Endothelial cell (in vitro differentiated cells): ENCODE results near the gene TMIGD2. TPM values are rescaled to one million over a fixed set of nuclear protein-coding genes. Genes with fewer than 3 reads are reported as not detected.
A peak's percentile ranks its signal among the peaks of the same experiment; 100 is the strongest.

Source experiments
- DNase-seq: peaks from one replicate; pipeline ENCODE4 v3.0.0; 2021; ENCODE audit warnings: low spot score
- H3K27ac Mint-ChIP-seq: one replicate; pipeline ENCODE4 v1.8.0; 2021; ENCODE audit warnings: mixed read lengths, inconsistent platforms; ENCODE audit not compliant: unreplicated experiment
- H3K27me3 Mint-ChIP-seq: one replicate; pipeline ENCODE4 v1.8.0; 2021; ENCODE audit warnings: mild to moderate bottlenecking, moderate library complexity, mixed read lengths, inconsistent platforms; ENCODE audit not compliant: unreplicated experiment
- H3K36me3 Mint-ChIP-seq: one replicate; pipeline ENCODE4 v1.8.0; 2021; ENCODE audit warnings: mild to moderate bottlenecking, low read depth, mixed read lengths, inconsistent platforms; ENCODE audit not compliant: unreplicated experiment
- H3K4me1 Mint-ChIP-seq: one replicate; pipeline ENCODE4 v1.8.0; 2021; ENCODE audit warnings: mild to moderate bottlenecking, mixed read lengths, inconsistent platforms; ENCODE audit not compliant: unreplicated experiment
- H3K4me3 Mint-ChIP-seq: one replicate; pipeline ENCODE4 v1.8.0; 2021; ENCODE audit warnings: mild to moderate bottlenecking, mixed read lengths, inconsistent platforms; ENCODE audit not compliant: unreplicated experiment
- H3K9me3 Mint-ChIP-seq: one replicate; pipeline ENCODE4 v1.8.0; 2021; ENCODE audit warnings: mixed read lengths, inconsistent platforms; ENCODE audit not compliant: unreplicated experiment
- CTCF ChIP-seq: fragments of 200-600 bp; sonication (generic); IDR thresholded peaks from one replicate; pipeline ENCODE4 v1.5.0; 2021; ENCODE audit warnings: antibody characterized with exemption; ENCODE audit not compliant: unreplicated experiment
- total RNA-seq: library from RNA; stranded (reverse); fragmentation: NEBNext Ultra II Directional; extraction: Animal tissue kit (Norgen Biotek cat#: 25700); gene quantifications from one replicate; pipeline ENCODE4 v1.2.1, GENCODE V29; 2021; ENCODE audit not compliant: unreplicated experiment

The TMIGD2 gene
- total RNA-seq, 1 donor from 2014 or later: not detected

- H3K36me3 Mint-ChIP-seq: peaks cover 4% of the 10 kb centered on the region
- H3K27ac Mint-ChIP-seq: no peak overlapping the region
- H3K27me3 Mint-ChIP-seq: no peaks in the 10 kb centered on the region
- DNase-seq: no peak
- peaks cover 5% of the 10 kb centered on the region for H3K4me1 Mint-ChIP-seq
- no peak for TF ChIP-seq CTCF
- H3K9me3 Mint-ChIP-seq: no peaks in the 10 kb centered on the region
- H3K4me3 Mint-ChIP-seq: no peak overlapping the region
Measured at GRCh38 chr19:4310247-4311121, 8.3 kb upstream of the TMIGD2 start.

GRCh38 chr19:4305659-4306058 is 3.5 kb upstream of the TMIGD2 start:
- Mint-ChIP-seq H3K4me3 (peak overlapping the region; percentile 25), H3K27ac (no peak overlapping the region), H3K27me3 (peaks cover 3% of the 10 kb centered on the region), H3K36me3 (peaks cover 4% of the 10 kb centered on the region), H3K9me3 (no peaks in the 10 kb centered on the region), H3K4me1 (no peaks in the 10 kb centered on the region)
- TF ChIP-seq CTCF: no peak
- no peak for DNase-seq

GRCh38 chr19:4305257-4305612 is 3.0 kb upstream of the TMIGD2 start:
- no peak overlapping the region for H3K4me3 Mint-ChIP-seq
- no peaks in the 10 kb centered on the region for H3K4me1 Mint-ChIP-seq
- H3K36me3 Mint-ChIP-seq: peaks cover 4% of the 10 kb centered on the region
- H3K27ac Mint-ChIP-seq: no peak overlapping the region
- H3K9me3 Mint-ChIP-seq: no peaks in the 10 kb centered on the region
- no peak for TF ChIP-seq CTCF
- no peak for DNase-seq
- H3K27me3 Mint-ChIP-seq: peaks cover 4% of the 10 kb centered on the region

- Mint-ChIP-seq H3K36me3 (peaks cover 4% of the 10 kb centered on the region), H3K4me3 (peak within 1 kb of the TSS; percentile 80), H3K9me3 (no peaks in the 10 kb centered on the region), H3K27me3 (peaks cover 4% of the 10 kb centered on the region), H3K4me1 (no peaks in the 10 kb centered on the region), H3K27ac (no peak within 1 kb of the TSS)
- DNase-seq: peak; percentile 78
- TF ChIP-seq CTCF: no peak
Measured at GRCh38 chr19:4304538-4305256, 2.5 kb upstream of the TMIGD2 start, which contains the start of gene FSD1. Gene FSD1 (plus strand): TSS chr19:4304598. CDS start chr19:4304747, 149 bp downstream.
